Upper lobe of left lung (tissue), 6 donors: ENCODE results near the gene GEMIN8. TPM values are rescaled to one million over a fixed set of nuclear protein-coding genes. Genes with fewer than 3 reads are reported as not detected.

Experiments
- ATAC-seq, 2 donors: fragments of 200-7000 bp; cut with Tn5 transposase; one replicate each; pipeline ENCODE4 v1.9.1; 2022; ENCODE audit warnings: mild to moderate bottlenecking in 2 of 2, moderate library complexity in 2 of 2; ENCODE audit not compliant: low FRiP score in 2 of 2
- DNase-seq, 2 donors: peaks; one replicate each; pipeline ENCODE4 v3.0.0-alpha.2; 2019 to 2020
- H3K27ac ChIP-seq, 4 donors: fragments of 200-600 bp; sonication (generic); one replicate each; pipeline ENCODE4 v1.5.1; 2016 to 2019
- H3K27me3 ChIP-seq, 4 donors: fragments of 200-600 bp; sonication (generic); one replicate each; pipeline ENCODE4 v1.5.1; 2017 to 2019
- H3K36me3 ChIP-seq, 4 donors: fragments of 200-600 bp; sonication (generic); one replicate each; pipeline ENCODE4 v1.5.1; 2016 to 2019
- H3K4me1 ChIP-seq, 4 donors: fragments of 200-600 bp; sonication (generic); one replicate each; pipeline ENCODE4 v1.5.1; 2018 to 2019
- H3K4me3 ChIP-seq, 4 donors: fragments of 200-600 bp; sonication (generic); one replicate each; pipeline ENCODE4 v1.5.1; 2017 to 2019; ENCODE audit warnings: mild to moderate bottlenecking in 2 of 4, moderate library complexity in 1 of 4
- H3K9me3 ChIP-seq, 4 donors: fragments of 200-600 bp; sonication (generic); one replicate each; pipeline ENCODE4 v1.5.1; 2018 to 2019
- CTCF ChIP-seq, 6 experiments: fragments of 450-650 bp in 4 of 6; fragments of 200-600 bp in 2 of 6; sonication (generic) in 2 of 6; IDR thresholded peaks; one replicate each; pipeline ENCODE4 v1.5.1; 2016 to 2019; ENCODE audit warnings: antibody characterized with exemption in 6 of 6
- EP300 ChIP-seq, 4 donors: sonication (generic); formaldehyde crosslinking; IDR thresholded peaks; one replicate each; pipeline ENCODE4 v1.5.1; 2017; ENCODE audit warnings: antibody characterized with exemption in 4 of 4, control low read depth in 2 of 4
- POLR2A ChIP-seq, 4 donors: fragments of 450-650 bp; IDR thresholded peaks; one replicate each; pipeline ENCODE4 v1.5.1; 2016 to 2017; ENCODE audit warnings: antibody characterized with exemption in 4 of 4, mild to moderate bottlenecking in 2 of 4
- POLR2AphosphoS5 ChIP-seq, 2 donors: sonication (generic); formaldehyde crosslinking; IDR thresholded peaks; one replicate each; pipeline ENCODE4 v1.5.1; 2017; ENCODE audit warnings: antibody characterized with exemption in 2 of 2
- WGBS, 2 donors: methylation state at CpG; one replicate each; pipeline ENCODE4 v1.1.5; 2017 to 2018; 5-methylcytosine and 5-hydroxymethylcytosine counted together
- total RNA-seq, 6 donors: library from RNA; depleted of rRNA in 4 of 6; stranded (reverse); fragments of >200 nt in 4 of 6; gene quantifications; one replicate each; pipeline versions ENCODE4 v1.1.0 to v1.2.1, GENCODE V29; 2016 to 2021
- donor health status: DM: no; HTN: no; CAD: no; lungs with moderate emphysema.
- donor health status: DM: no; HTN: yes; CAD: no; lungs with severe emphysema.

GEMIN8 gene
- total RNA-seq, 6 donors from 2014 or later, result 12.5 to 52.4 (median 26.3) TPM

- H3K4me3 ChIP-seq, result no peak overlapping the region
- H3K36me3 ChIP-seq, result no peaks in the 10 kb centered on the region
- ATAC-seq (no peak), DNase-seq (no peak)
- H3K27me3 ChIP-seq, result no peaks in the 10 kb centered on the region
- H3K27ac ChIP-seq, result no peak overlapping the region
- no peak for TF ChIP-seq POLR2AphosphoS5 (IDR thresholded peaks at IDR 0.05)
- TF ChIP-seq POLR2A (IDR thresholded peaks at IDR 0.05), result no peak
- TF ChIP-seq EP300 (IDR thresholded peaks at IDR 0.05), result no peak
- TF ChIP-seq CTCF (IDR thresholded peaks at IDR 0.05), result no peak
- H3K4me1 ChIP-seq, result no peaks in the 10 kb centered on the region
- no peaks in the 10 kb centered on the region for H3K9me3 ChIP-seq
- WGBS, 2 donors, result 71 to 82% methylated on average over 10 of the region's 10 CpGs
Observed at GRCh38 chrX:13966071-13966792, 63.5 kb downstream of the GEMIN8 start.

GRCh38 chrX:13965531-13965930 is 64.2 kb downstream of the GEMIN8 start:
- no peak overlapping the region for H3K4me3 ChIP-seq

GRCh38 chrX:13956998-13957397 is 72.7 kb downstream of the GEMIN8 start:
- no peaks in the 10 kb centered on the region for H3K36me3 ChIP-seq
- 63 to 70% methylated on average over 4 of the region's 4 CpGs for WGBS, 2 donors
- DNase-seq, result no peak
- TF ChIP-seq CTCF (IDR thresholded peaks at IDR 0.05) (no peak), POLR2AphosphoS5 (IDR thresholded peaks at IDR 0.05) (no peak), EP300 (IDR thresholded peaks at IDR 0.05) (no peak), POLR2A (IDR thresholded peaks at IDR 0.05) (no peak)
- no peak for ATAC-seq
- H3K27me3 ChIP-seq, result no peaks in the 10 kb centered on the region
- H3K9me3 ChIP-seq, result no peaks in the 10 kb centered on the region
- H3K4me3 ChIP-seq, result no peak overlapping the region
- H3K27ac ChIP-seq, result no peak overlapping the region
- H3K4me1 ChIP-seq, result no peaks in the 10 kb centered on the region

More at GRCh38 chrX:13965531-13965930, 64.2 kb downstream of the GEMIN8 start:
- 75 to 91% methylated on average over 6 of the region's 6 CpGs for WGBS, 2 donors
- H3K27me3 ChIP-seq, result no peaks in the 10 kb centered on the region
- H3K27ac ChIP-seq, result no peak overlapping the region
- H3K36me3 ChIP-seq, result no peaks in the 10 kb centered on the region
- ATAC-seq (no peak), DNase-seq (no peak)
- no peaks in the 10 kb centered on the region for H3K9me3 ChIP-seq
- no peak for TF ChIP-seq EP300 (IDR thresholded peaks at IDR 0.05)
- H3K4me1 ChIP-seq, result no peaks in the 10 kb centered on the region

Other genes with a start within 250 kb of the GEMIN8 start
- 10 to 100 TPM in 5 of 6 donors, 1 to 10 TPM in 1; 5.2 to 29.6 (median 21.8) TPM for gene GPM6B, start 212.8 kb downstream of the GEMIN8 start, total RNA-seq